ENCODE results near the gene CDIPT.

CDIPT gene

DNA sequence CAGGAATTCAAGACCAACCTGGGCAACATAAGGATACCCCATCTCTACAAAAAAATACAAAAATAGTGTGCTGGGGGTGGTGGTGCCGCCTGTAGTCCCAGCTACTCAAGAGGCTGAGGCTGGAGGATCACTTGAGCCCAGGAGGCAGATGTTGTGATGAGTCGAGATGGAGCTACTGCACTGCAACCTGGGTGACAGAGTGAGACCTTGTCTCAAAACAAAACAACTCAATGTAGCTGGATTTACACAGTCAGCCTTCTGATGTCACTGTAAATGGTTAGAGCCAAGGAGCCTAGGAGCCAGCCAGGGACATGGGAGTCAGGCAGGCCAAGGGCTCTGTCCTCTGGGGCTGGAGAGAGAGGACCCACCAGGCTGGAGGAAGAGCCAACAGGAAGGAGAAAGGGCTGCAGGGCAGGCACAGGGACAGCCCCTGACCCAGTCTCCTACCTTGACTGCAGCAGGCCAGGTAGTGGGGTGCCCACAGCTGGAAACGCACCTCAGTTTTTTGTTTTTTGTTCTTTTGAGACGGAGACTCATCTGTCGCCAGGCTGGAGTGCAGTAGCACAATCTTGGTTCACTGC lies 8.4 kb downstream of the CDIPT start:
- no peak overlapping the region for H2BK120ac ChIP-seq (ENCODE audit: low read depth, low read length)
- H3K18ac ChIP-seq (ENCODE audit: low read depth in 1 of 2, low read length in 2 of 2), result no peak overlapping the region
- no peak overlapping the region for H3K4me3 ChIP-seq (ENCODE audit: insufficient read depth in 1 of 2, low read depth in 1 of 2, low read length in 2 of 2)
- H2BK15ac ChIP-seq (ENCODE audit: low read depth, poor library complexity, severe bottlenecking), result no peak overlapping the region
- no peaks in the 10 kb centered on the region for H3K9me3 ChIP-seq (ENCODE audit: control insufficient read depth, low read length)
- H3K9ac ChIP-seq (ENCODE audit: low read length), result no peak overlapping the region
- H3K4ac ChIP-seq (ENCODE audit: low read depth in 1 of 2, low read length in 2 of 2), result no peak overlapping the region
- no peak overlapping the region for H3K14ac ChIP-seq (ENCODE audit: low read length in 2 of 2)
- no peak overlapping the region for H3K27ac ChIP-seq (ENCODE audit: low read length, poor library complexity, severe bottlenecking)
- no peak overlapping the region for H2BK12ac ChIP-seq (ENCODE audit: low read length in 2 of 2)
- H4K8ac ChIP-seq (ENCODE audit: low read length), result no peak overlapping the region
- peak; percentile 26 for DNase-seq
- H3K4me1 ChIP-seq (ENCODE audit: control insufficient read depth, insufficient read depth, low read depth, low read length), result peaks cover 5% of the 10 kb centered on the region
- no peaks in the 10 kb centered on the region for H3K27me3 ChIP-seq (ENCODE audit: control insufficient read depth in 1 of 2, insufficient read depth in 1 of 2, low read length in 2 of 2)
- 94% methylated on average over 5 of the region's 5 CpGs for WGBS
- H3K79me1 ChIP-seq (replicated peaks; ENCODE audit: low read length, poor library complexity, severe bottlenecking), result peaks cover 1% of the 10 kb centered on the region
- H2AK5ac ChIP-seq (ENCODE audit: low read length, severe bottlenecking), result no peak overlapping the region
- no peak overlapping the region for H3K23ac ChIP-seq (ENCODE audit: low read length in 2 of 2)
- H3K36me3 ChIP-seq (ENCODE audit: control insufficient read depth in 1 of 2, insufficient read depth in 2 of 2, low read depth in 1 of 2, low read length in 2 of 2), result peaks cover 29% of the 10 kb centered on the region in 2 experiments
- no peak overlapping the region for H2AFZ ChIP-seq (ENCODE audit: low read depth, low read length)
- H3K4me2 ChIP-seq (ENCODE audit: low read length, poor library complexity, severe bottlenecking), result no peak overlapping the region
- H2BK5ac ChIP-seq (ENCODE audit: low read depth, low read length, poor library complexity, severe bottlenecking), result no peak overlapping the region
- peak overlapping the region; percentile 2 for H4K91ac ChIP-seq (ENCODE audit: low read length)

DNA sequence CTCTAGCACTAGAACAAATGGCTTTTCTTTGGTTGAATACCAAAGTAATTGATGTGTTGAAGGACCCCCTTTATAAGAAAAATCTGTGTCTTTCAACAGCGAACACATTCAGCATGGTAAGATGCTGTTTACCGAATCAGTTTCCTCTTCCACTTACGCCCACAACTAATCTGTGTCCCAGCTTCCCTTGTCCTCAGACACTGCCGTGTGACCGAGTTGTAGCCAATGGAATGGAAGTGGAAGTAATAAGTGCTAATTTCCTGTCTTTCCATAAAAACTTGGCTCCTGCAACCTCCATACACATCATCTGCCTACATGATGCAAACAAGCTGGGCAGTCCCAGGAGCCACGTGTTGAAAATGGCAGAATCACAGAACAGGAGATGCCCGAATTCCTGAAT lies 10.4 kb downstream of the CDIPT start:
- H2BK120ac ChIP-seq (ENCODE audit: low read depth, low read length), result no peak overlapping the region
- H4K8ac ChIP-seq (ENCODE audit: low read length), result no peak overlapping the region
- H3K4me2 ChIP-seq (ENCODE audit: low read length, poor library complexity, severe bottlenecking), result no peak overlapping the region
- H3K23ac ChIP-seq (ENCODE audit: low read length in 2 of 2), result no peak overlapping the region
- no peak overlapping the region for H3K14ac ChIP-seq (ENCODE audit: low read length in 2 of 2)
- H3K4ac ChIP-seq (ENCODE audit: low read depth in 1 of 2, low read length in 2 of 2), result no peak overlapping the region
- no peaks in the 10 kb centered on the region for H3K79me1 ChIP-seq (replicated peaks; ENCODE audit: low read length, poor library complexity, severe bottlenecking)
- H3K4me1 ChIP-seq (ENCODE audit: control insufficient read depth, insufficient read depth, low read depth, low read length), result peaks cover 5% of the 10 kb centered on the region
- no peak overlapping the region for H3K4me3 ChIP-seq (ENCODE audit: insufficient read depth in 1 of 2, low read depth in 1 of 2, low read length in 2 of 2)
- WGBS, result 60% methylated on average over 5 of the region's 7 CpGs
- H3K36me3 ChIP-seq (ENCODE audit: control insufficient read depth in 1 of 2, insufficient read depth in 2 of 2, low read depth in 1 of 2, low read length in 2 of 2), result peaks cover 32 to 33% of the 10 kb centered on the region in 2 experiments
- DNase-seq, result peak; percentile 87
- H2BK12ac ChIP-seq (ENCODE audit: low read length in 2 of 2), result no peak overlapping the region
- H4K91ac ChIP-seq (ENCODE audit: low read length), result no peak overlapping the region
- H2AFZ ChIP-seq (ENCODE audit: low read depth, low read length), result no peak overlapping the region
- H3K27me3 ChIP-seq (ENCODE audit: control insufficient read depth in 1 of 2, insufficient read depth in 1 of 2, low read length in 2 of 2), result no peaks in the 10 kb centered on the region
- peak overlapping the region in 1 of 2 experiments; percentile 11 for H3K18ac ChIP-seq (ENCODE audit: low read depth in 1 of 2, low read length in 2 of 2)
- H2BK5ac ChIP-seq (ENCODE audit: low read depth, low read length, poor library complexity, severe bottlenecking), result no peak overlapping the region
- no peak overlapping the region for H2BK15ac ChIP-seq (ENCODE audit: low read depth, poor library complexity, severe bottlenecking)
- H3K9me3 ChIP-seq (ENCODE audit: control insufficient read depth, low read length), result no peaks in the 10 kb centered on the region
- no peak overlapping the region for H2AK5ac ChIP-seq (ENCODE audit: low read length, severe bottlenecking)
- no peak overlapping the region for H3K27ac ChIP-seq (ENCODE audit: low read length, poor library complexity, severe bottlenecking)
- H3K9ac ChIP-seq (ENCODE audit: low read length), result peak overlapping the region; percentile 10

DNA sequence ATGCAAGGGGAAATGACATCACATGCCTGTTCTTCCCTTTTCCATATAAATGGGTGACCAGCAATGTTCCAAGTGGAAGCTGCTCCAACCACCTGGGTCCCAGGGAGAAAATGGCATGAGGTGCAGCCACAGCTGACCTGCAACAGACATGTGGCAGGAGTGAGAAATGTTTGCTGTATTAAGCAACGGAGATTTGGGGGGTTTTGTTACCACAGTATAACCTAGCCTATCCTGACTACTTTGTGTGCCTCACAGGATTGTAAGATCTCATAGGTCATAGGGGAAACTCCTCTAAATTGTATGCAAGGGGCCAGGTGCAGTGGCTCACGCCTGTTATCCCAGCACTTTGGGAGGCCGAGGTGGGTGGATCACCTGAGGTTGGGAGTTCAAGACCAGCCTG lies 12.0 kb downstream of the CDIPT start:
- Histone ChIP-seq H3K27me3 (ENCODE audit: control insufficient read depth in 1 of 2, insufficient read depth in 1 of 2, low read length in 2 of 2) (no peaks in the 10 kb centered on the region), H2BK120ac (ENCODE audit: low read depth, low read length) (no peak overlapping the region), H3K79me1 (replicated peaks; ENCODE audit: low read length, poor library complexity, severe bottlenecking) (peaks cover under 1% of the 10 kb centered on the region), H2BK15ac (ENCODE audit: low read depth, poor library complexity, severe bottlenecking) (no peak overlapping the region), H3K9ac (ENCODE audit: low read length) (no peak overlapping the region), H3K4me3 (ENCODE audit: insufficient read depth in 1 of 2, low read depth in 1 of 2, low read length in 2 of 2) (no peak overlapping the region), H3K36me3 (ENCODE audit: control insufficient read depth in 1 of 2, insufficient read depth in 2 of 2, low read depth in 1 of 2, low read length in 2 of 2) (peaks cover 49% of the 10 kb centered on the region in 2 experiments), H2AFZ (ENCODE audit: low read depth, low read length) (no peak overlapping the region), H3K27ac (ENCODE audit: low read length, poor library complexity, severe bottlenecking) (no peak overlapping the region), H3K4me2 (ENCODE audit: low read length, poor library complexity, severe bottlenecking) (no peak overlapping the region), H2AK5ac (ENCODE audit: low read length, severe bottlenecking) (no peak overlapping the region), H3K9me3 (ENCODE audit: control insufficient read depth, low read length) (no peaks in the 10 kb centered on the region), H4K8ac (ENCODE audit: low read length) (no peak overlapping the region), H2BK12ac (ENCODE audit: low read length in 2 of 2) (no peak overlapping the region), H3K18ac (ENCODE audit: low read depth in 1 of 2, low read length in 2 of 2) (no peak overlapping the region), H3K4ac (ENCODE audit: low read depth in 1 of 2, low read length in 2 of 2) (no peak overlapping the region), H2BK5ac (ENCODE audit: low read depth, low read length, poor library complexity, severe bottlenecking) (no peak overlapping the region), H4K91ac (ENCODE audit: low read length) (no peak overlapping the region), H3K23ac (ENCODE audit: low read length in 2 of 2) (no peak overlapping the region), H3K14ac (ENCODE audit: low read length in 2 of 2) (no peak overlapping the region), H3K4me1 (ENCODE audit: control insufficient read depth, insufficient read depth, low read depth, low read length) (no peaks in the 10 kb centered on the region)
- WGBS, result 100% methylated on average over 2 of the region's 3 CpGs
- no peak for DNase-seq

DNA sequence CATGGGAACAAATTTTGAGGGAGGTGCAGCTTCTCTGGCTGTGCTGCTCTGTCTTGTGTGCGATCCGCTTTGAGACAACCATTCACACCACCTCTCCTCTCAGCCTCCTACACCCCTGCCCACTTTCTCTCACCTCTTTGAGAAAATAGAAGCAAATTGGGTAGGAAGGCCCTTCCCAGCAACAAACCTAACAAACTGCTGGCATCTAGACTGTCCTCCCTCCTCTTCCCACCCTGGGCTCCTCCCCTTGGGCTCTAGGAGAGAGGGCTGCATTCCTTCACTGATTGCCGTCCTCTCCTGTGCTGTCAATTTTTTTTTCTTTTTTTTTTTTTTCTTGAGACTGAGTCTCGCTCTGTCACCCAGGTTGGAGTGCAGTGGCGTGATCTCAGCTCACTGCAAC lies 13.5 kb downstream of the CDIPT start:
- no peak overlapping the region for H2BK120ac ChIP-seq (ENCODE audit: low read depth, low read length)
- no peak overlapping the region for H4K8ac ChIP-seq (ENCODE audit: low read length)
- no peak overlapping the region for H3K4me2 ChIP-seq (ENCODE audit: low read length, poor library complexity, severe bottlenecking)
- no peak overlapping the region for H2AFZ ChIP-seq (ENCODE audit: low read depth, low read length)
- no peak overlapping the region for H2BK5ac ChIP-seq (ENCODE audit: low read depth, low read length, poor library complexity, severe bottlenecking)
- H3K23ac ChIP-seq (ENCODE audit: low read length in 2 of 2), result no peak overlapping the region
- H2BK12ac ChIP-seq (ENCODE audit: low read length in 2 of 2), result no peak overlapping the region
- peaks cover 7% of the 10 kb centered on the region for H3K79me1 ChIP-seq (replicated peaks; ENCODE audit: low read length, poor library complexity, severe bottlenecking)
- H3K9me3 ChIP-seq (ENCODE audit: control insufficient read depth, low read length), result no peaks in the 10 kb centered on the region
- H3K14ac ChIP-seq (ENCODE audit: low read length in 2 of 2), result no peak overlapping the region
- no peak overlapping the region for H3K18ac ChIP-seq (ENCODE audit: low read depth in 1 of 2, low read length in 2 of 2)
- no peaks in the 10 kb centered on the region for H3K4me1 ChIP-seq (ENCODE audit: control insufficient read depth, insufficient read depth, low read depth, low read length)
- DNase-seq, result no peak
- 51% methylated on average over 5 of the region's 5 CpGs for WGBS
- no peak overlapping the region for H2AK5ac ChIP-seq (ENCODE audit: low read length, severe bottlenecking)
- no peak overlapping the region for H3K4ac ChIP-seq (ENCODE audit: low read depth in 1 of 2, low read length in 2 of 2)
- no peak overlapping the region for H3K27ac ChIP-seq (ENCODE audit: low read length, poor library complexity, severe bottlenecking)
- peaks cover 63 to 64% of the 10 kb centered on the region in 2 experiments for H3K36me3 ChIP-seq (ENCODE audit: control insufficient read depth in 1 of 2, insufficient read depth in 2 of 2, low read depth in 1 of 2, low read length in 2 of 2)
- no peak overlapping the region for H3K4me3 ChIP-seq (ENCODE audit: insufficient read depth in 1 of 2, low read depth in 1 of 2, low read length in 2 of 2)
- H4K91ac ChIP-seq (ENCODE audit: low read length), result no peak overlapping the region
- peak overlapping the region; percentile 1 for H3K9ac ChIP-seq (ENCODE audit: low read length)
- H2BK15ac ChIP-seq (ENCODE audit: low read depth, poor library complexity, severe bottlenecking), result peak overlapping the region; percentile 12
- no peaks in the 10 kb centered on the region for H3K27me3 ChIP-seq (ENCODE audit: control insufficient read depth in 1 of 2, insufficient read depth in 1 of 2, low read length in 2 of 2)

Data from mesenchymal stem cell (in vitro differentiated cells and primary cell).